ENCODE results near the gene ANKRD9. TPM values are rescaled to one million over a fixed set of nuclear protein-coding genes. Genes with fewer than 3 reads are reported as not detected.
A peak's percentile ranks its signal among the peaks of the same experiment; 100 is the strongest.

The ANKRD9 gene
- total and polyA plus RNA-seq, 2 of the 13 experiments (the other 11 are each of a cell fraction or from before 2014, with no cell fraction given) = 10.0 to 15.0 TPM

GRCh38 chr14:102538602-102539543, 29.3 kb upstream of the ANKRD9 start (continued):
- peak; percentile 44; the same call in 1 of the 2 replicates for TF ChIP-seq ARID4A (CRISPR knock-in tag; IDR thresholded peaks at IDR 0.05; ENCODE audit: borderline replicate concordance)
- peak; percentile 37; the same call in 1 of the 2 replicates for TF ChIP-seq MXD4 (CRISPR knock-in tag; IDR thresholded peaks at IDR 0.05)
- peak; percentile 38; the same call in 1 of the 2 replicates for TF ChIP-seq ZNF460 (CRISPR knock-in tag; IDR thresholded peaks at IDR 0.05; ENCODE audit: borderline replicate concordance)
- no peak for TF ChIP-seq MNT (IDR thresholded peaks at IDR 0.05)
- TF ChIP-seq MTA3 (CRISPR knock-in tag; IDR thresholded peaks at IDR 0.05) = no peak
- peak; percentile 63; the same call in 1 of the 2 replicates for TF ChIP-seq SMAD3 (CRISPR knock-in tag; IDR thresholded peaks at IDR 0.05)
- peak; percentile 15 for TF ChIP-seq HMG20B (CRISPR knock-in tag; conservative IDR thresholded peaks at IDR 0.05)
- TF ChIP-seq HOXD1 (CRISPR knock-in tag; IDR thresholded peaks at IDR 0.05) = 0 out of 2 replicates have a peak, but pooled peaks have one; percentile 15
- peak; percentile 23 for TF ChIP-seq JARID2 (CRISPR knock-in tag; IDR thresholded peaks at IDR 0.05; ENCODE audit: insufficient replicate concordance)
- no peak for TF ChIP-seq THYN1 (CRISPR knock-in tag; IDR thresholded peaks at IDR 0.05; ENCODE audit: borderline replicate concordance, low read depth)
- TF ChIP-seq ZNF101 (CRISPR knock-in tag; IDR thresholded peaks at IDR 0.05; ENCODE audit: borderline replicate concordance, low read depth) = peak; percentile 31; the same call in 1 of the 2 replicates
- peak; percentile 17; the same call in 1 of the 2 replicates for TF ChIP-seq HES4 (CRISPR knock-in tag; IDR thresholded peaks at IDR 0.05; ENCODE audit: borderline replicate concordance)
- TF ChIP-seq STAG1 (CRISPR knock-in tag; IDR thresholded peaks at IDR 0.05) = peak; percentile 46
- TF ChIP-seq PPARG (CRISPR knock-in tag; conservative IDR thresholded peaks at IDR 0.05) = 0 out of 2 replicates have a peak, but pooled peaks have one; percentile 7
- TF ChIP-seq, protein P1, sequence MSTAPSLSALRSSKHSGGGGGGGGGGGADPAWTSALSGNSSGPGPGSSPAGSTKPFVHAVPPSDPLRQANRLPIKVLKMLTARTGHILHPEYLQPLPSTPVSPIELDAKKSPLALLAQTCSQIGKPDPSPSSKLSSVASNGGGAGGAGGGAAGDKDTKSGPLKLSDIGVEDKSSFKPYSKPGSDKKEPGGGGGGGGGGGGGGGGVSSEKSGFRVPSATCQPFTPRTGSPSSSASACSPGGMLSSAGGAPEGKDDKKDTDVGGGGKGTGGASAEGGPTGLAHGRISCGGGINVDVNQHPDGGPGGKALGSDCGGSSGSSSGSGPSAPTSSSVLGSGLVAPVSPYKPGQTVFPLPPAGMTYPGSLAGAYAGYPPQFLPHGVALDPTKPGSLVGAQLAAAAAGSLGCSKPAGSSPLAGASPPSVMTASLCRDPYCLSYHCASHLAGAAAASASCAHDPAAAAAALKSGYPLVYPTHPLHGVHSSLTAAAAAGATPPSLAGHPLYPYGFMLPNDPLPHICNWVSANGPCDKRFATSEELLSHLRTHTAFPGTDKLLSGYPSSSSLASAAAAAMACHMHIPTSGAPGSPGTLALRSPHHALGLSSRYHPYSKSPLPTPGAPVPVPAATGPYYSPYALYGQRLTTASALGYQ (CRISPR knock-in tag; IDR thresholded peaks at IDR 0.05) = peak; percentile 84; the same call in 1 of the 2 replicates
- 0 out of 2 replicates have a peak, but pooled peaks have one; percentile 1 for TF ChIP-seq ZNF670 (CRISPR knock-in tag; IDR thresholded peaks at IDR 0.05; ENCODE audit: borderline replicate concordance)
- 0 out of 2 replicates have a peak, but pooled peaks have one; percentile 39 for TF ChIP-seq SIN3A (IDR thresholded peaks at IDR 0.05; ENCODE audit: borderline replicate concordance, low read depth, low read length)
- peak in 1 of 2 experiments; percentile 78; a peak in 2 of 4 replicates for TF ChIP-seq KLF16 (CRISPR knock-in tag; IDR thresholded peaks at IDR 0.05)
- no peak for TF ChIP-seq JUNB (CRISPR knock-in tag; IDR thresholded peaks at IDR 0.05; ENCODE audit: borderline replicate concordance)
- 0 out of 2 replicates have a peak, but pooled peaks have one; percentile 39 for TF ChIP-seq PCBP1 (IDR thresholded peaks at IDR 0.05; ENCODE audit: borderline replicate concordance, low read depth, low read length)
